NCI-H69 (cell line): ENCODE data around the gene DNAH8.
A peak's percentile ranks its signal among the peaks of the same experiment; 100 is the strongest.
"Not testable (repeated sequence)": the region's sequence is repeated elsewhere in the genome, so short reads cannot be mapped to it uniquely, and the experiment has no call there.

Experiments used
- DNase-seq: peaks from one replicate; lab custom pipeline; 2025; lab: John Stamatoyannopoulos, UW

The DNAH8 gene

DNA sequence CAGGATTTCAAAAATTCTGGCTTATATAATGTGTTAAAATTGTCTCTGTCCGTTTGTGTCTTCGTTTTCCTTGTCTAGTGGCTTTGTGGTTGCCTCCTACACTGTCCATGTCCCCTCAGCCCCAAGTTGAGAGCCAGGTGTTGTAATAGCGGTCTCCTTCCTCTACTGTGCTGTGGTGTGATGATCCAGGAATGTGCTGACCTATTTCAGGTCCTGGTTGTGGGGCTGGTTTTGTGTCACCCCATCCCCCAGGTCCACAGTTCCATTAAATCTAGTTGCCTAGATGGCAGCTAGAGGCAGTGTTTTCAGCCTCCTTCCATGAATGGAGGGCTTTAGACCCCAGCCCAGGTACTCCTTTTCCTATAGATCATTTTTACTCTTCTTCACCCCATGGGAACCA lies 128.7 kb downstream of the DNAH8 start:
- DNase-seq = no peak

DNA sequence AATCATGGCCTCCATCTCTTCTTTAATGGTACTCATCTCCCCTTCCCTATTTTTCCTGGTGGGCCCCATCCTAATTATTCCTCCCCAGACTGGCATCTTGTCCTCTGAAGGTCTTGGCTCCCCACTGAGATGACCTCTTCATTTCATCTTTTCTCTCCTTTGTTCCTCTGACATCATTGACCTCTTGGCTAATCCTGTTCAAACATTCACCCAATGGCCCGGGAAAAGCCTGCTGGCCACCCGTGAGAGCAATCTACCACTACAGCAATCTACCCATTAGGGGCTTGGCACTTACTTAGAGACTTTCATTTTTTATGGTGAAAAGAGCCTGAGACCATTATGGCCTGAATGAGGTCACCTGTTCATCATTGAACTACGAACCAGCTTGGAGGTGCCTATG lies 130.8 kb downstream of the DNAH8 start:
- no peak for DNase-seq

DNA sequence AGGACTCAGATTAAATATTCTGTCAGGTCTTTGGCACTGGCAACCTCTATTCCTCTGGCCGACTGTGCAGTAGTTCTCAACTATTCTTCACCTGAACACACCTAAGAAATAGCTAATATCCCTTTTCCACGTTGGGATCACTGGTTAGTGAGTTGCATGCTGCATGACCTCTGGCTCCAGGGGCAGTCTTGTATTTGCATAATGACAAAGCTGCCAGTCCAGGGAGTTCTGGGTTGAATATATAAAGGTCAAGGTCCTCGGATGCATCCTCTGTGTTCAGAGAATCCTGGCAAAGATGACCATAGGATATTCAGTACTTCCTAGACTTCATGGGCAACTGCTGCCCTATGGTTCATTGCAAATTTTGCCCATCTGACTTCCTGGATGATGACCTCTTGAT lies 131.2 kb downstream of the DNAH8 start:
- no peak for DNase-seq

DNA sequence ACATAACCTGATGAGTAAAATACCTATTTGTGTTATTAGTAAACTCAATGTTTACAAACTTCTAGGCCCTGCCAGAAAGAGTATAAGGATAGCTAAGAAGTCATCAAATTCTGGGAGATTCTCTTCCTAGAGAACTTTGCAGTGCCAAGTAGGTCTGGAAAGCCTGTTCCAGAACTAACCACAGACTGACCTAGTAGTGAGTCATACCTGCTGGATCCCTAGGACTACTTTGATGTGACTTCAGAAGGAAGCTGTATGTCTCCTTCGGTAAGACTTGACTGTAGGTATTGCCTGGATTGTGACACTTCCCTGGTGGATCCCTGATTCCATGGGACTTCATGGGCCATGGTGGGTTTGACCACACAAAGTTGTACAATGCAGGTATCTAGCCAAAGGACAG lies 131.7 kb downstream of the DNAH8 start:
- DNase-seq = no peak

DNA sequence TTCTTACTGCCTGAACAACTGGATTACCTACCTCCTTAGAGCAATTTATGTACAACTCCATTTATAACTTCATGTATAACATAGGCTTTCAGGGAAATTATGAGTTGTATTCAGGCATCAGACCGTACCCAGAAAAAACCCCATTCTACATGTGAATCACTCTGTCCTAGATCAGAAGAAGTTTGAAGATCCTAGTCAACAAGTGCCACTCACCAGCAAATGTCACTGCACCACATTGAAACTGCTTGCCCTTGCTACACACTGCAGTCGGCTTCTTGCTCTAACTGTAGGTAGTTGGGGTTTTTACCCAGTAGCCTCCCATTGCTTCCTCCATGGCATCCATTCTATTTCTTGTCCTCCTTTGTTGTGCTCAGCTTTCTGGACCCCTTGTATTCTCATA lies 132.4 kb downstream of the DNAH8 start:
- no peak for DNase-seq

DNA sequence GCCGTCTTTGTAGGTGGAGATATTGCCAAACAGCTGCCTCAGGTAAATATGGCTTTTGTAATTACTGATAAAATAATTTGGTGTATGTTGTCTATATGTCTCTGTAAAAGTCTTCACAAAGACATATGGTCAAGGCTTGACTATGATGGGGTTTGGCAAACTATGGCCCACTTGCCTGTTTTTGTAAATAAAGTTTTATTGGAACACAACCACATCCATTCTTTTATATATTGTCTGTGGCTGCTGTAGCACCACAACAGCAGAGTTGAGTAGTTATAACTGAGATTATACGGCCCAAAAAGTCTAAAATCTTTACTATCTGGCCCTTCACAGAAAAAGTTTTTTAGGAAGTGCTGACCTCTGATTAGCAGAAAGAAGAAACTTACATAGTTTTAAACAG lies 133.6 kb downstream of the DNAH8 start:
- DNase-seq = no peak

DNA sequence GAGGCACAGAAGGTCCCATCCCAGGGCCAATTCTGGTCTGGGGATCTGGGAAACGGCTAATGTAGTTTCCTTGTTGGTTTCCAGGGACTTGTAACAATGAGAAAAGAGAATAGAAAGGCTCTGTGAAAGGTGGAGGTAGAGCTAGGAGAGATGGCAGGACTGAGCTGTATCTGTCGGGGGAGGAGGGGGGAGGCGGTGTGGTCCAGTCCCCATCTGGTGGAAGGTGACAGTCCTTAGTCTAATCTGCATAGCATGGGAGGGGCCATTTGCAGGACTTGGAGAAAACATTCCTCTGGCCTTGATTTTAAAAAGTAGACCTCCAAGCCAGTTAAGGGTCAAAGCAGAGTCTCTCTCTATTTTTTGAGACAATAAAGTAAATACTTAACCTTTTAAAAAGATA lies 137.1 kb downstream of the DNAH8 start:
- no peak for DNase-seq

DNA sequence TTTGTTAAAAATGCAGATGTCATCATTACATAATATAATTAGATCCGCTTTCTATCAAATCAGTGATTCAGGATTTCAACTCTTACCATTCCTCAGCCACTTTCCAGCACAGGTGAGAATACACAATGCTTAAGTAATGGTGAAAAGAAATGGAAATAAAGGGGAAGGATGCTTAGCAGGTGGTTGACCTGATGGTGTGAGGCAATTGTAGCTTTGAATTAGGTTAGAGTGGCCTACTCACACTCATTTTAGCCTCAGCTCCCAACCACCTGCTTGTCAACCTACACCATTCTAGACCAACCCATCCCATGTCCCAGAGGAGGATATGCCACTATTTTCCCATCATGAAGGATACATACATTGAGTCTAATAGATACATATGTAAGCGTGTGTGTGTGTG lies 138.1 kb downstream of the DNAH8 start:
- no peak for DNase-seq

DNA sequence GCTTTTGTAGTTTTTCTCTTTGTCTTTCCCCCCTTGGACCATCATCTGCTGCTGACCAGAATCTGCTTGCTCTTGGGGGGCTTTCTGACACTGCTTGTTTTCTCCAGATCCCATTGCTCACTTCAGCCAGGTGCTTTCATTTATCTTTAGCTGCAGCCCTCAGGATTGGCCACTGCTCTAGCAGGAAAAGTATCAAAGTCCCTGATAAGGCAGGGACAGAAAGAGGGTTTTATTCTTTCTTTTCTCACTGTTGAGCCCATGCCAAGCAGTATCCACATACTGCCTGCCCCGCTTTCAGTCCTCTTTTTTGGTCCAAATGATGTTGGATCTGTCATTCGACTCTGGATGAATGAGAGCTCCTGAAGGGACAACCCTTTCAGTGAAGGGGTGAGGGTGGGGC lies 141.4 kb downstream of the DNAH8 start:
- no peak for DNase-seq

DNA sequence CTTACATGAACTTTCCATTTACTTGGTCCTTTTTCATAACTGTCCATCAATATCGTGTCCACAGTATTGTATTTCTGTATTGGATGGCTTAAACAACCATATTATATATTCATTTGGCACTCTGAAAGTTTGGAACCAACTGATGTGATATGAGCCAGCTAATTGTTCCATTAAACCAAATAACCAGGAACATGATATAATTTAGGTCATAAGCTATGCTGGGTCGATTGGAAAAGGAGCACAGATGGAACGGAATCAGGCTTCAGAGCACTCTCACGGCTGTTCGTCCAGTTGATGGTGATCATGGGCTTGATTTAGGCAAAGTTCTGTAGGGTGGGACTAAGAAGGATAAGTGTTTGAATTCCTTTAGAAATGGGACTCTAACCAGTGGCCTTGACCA lies 142.7 kb downstream of the DNAH8 start:
- DNase-seq = no peak

DNA sequence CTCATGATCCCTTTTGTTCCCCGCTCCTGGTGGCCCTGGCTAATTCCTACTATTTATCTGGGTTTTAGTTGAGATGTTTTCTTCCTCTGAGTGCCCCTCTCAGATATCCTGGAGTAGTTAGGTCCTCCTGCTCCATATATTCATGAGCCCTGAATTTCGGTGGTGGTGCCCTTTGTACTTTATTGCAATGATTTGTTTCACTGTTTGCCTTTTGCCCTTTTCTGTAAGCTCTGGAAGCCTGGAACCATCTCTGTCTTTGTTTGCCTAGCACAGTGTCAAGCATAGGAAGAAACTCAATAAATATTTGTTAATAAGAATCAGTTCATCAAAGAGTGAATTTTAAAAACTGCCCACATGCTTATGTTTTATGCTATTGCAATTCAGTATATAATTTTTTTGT lies 144.9 kb downstream of the DNAH8 start:
- no peak for DNase-seq

DNA sequence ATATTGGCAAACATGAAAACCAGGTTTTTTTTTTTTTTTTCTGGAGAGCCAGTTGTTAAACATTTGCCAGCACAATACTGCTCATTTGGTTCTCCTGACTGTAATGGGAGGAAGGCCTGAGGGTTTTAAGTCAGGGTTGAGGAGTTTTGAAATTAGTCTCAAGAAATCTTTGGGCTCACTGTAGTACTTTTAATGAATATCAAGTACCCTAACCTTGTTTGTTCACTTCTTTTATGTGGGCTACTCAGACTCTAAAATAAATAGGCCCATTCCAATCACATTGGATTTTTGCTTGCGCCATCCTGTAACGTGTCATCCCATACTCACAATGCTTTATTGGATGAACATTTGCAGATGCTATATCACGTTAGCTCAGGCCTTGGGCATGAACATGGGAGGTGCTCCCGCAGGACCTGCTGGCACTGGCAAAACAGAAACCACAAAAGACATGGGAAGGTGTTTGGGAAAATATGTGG lies 146.9 kb downstream of the DNAH8 start:
- no peak for DNase-seq

DNA sequence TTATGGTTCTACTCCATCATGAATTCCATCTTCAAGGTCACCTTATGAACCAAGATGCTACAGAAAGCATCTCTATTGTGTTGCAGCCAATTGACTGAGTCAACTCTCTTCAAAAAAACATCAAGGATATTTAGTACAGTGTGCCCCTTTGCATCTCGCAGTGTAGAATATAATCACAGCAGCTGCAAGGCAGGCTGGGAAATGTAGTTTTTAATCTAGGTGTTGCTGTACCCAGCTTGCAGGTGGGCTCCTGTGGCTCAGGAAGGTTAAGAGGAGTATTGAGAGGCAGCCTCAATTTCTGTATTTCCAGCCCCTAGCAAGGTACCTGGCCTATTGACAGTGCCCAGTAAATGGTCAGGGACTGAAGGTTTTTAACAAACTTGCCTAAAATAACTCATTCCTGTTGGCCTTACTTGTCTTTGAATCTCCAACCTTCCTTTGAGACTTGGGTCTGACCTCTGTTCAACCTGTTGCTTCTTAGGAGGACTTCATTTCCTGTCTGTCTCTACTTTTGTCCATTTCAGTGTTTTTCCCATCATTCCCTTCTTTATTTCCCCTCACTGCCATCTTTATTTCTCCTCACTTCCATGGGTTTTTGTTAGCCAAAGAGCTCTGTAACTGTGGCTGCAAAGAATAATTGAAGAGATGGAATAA lies 150.5 kb downstream of the DNAH8 start:
- DNase-seq = no peak

DNA sequence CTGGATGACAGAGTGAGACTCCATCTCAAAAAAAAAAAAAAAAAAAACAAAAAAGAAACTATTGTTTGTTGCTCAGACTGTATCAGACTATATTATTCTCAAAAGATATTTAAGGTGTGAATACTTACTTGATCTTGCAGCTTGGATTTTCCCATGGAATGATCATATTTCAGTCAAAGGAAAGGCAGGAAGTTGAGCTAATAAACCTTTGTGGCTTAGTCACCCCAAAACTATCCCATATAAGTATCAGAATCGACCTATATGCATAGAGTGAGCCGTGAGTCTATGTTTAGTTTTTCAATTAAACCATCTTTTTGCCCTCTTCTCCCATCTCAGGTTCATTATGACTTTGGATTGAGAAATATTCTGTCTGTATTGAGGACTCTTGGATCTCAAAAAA lies 152.6 kb downstream of the DNAH8 start:
- no peak for DNase-seq

DNA sequence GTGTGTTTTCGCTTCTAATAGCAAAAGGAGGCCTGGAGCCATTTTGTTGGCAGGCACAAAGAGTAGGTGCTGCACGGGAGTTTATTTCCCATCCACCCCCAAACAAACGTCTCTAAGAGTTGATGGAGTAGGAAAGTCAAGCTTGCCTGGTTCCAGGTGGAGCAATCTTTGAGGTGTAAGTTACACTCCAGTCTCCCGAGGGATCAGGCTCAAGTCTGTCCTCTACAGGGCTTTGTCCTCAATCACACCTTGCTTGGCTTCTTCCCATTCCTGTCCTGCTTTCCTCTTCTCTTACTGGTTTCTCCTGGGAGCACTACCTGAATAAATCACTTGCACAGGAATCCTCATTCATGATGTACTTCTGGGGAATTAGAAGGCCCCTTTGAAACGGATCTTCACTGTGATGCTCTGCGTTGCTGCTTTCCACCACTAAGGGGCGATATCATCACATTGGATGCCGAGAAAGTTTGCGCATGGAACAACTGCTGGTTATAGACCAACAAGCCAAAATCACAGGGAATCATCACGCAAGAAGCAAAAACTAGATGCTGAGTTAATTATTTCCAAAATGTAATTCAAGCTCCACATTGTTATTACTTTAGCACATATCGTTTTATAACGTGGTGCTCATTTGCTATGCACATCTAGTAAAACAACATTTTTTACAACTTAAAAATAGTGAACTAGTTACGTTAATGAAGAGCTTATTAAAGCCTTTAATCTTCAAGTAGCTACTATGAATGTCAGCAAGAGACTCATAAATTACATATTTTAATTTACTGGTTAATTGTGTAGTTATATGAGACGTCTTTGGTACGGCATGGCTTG lies 156.8 kb downstream of the DNAH8 start:
- peak; percentile 51 for DNase-seq

DNA sequence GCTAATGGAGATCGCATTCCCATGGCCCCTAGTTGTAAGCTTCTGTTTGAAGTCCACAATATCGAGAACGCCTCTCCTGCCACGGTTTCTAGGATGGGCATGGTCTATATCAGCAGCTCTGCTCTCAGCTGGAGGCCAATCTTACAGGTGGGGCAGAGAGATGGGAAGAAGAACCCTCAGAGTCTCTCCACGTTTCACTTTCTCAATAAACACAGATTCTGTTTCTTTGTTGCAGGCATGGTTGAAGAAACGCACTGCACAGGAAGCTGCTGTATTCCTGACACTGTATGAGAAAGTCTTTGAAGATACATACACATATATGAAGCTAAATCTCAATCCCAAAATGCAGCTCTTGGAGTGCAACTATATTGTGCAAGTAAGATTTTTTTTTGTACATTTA lies 157.9 kb downstream of the DNAH8 start:
- DNase-seq = no peak

DNA sequence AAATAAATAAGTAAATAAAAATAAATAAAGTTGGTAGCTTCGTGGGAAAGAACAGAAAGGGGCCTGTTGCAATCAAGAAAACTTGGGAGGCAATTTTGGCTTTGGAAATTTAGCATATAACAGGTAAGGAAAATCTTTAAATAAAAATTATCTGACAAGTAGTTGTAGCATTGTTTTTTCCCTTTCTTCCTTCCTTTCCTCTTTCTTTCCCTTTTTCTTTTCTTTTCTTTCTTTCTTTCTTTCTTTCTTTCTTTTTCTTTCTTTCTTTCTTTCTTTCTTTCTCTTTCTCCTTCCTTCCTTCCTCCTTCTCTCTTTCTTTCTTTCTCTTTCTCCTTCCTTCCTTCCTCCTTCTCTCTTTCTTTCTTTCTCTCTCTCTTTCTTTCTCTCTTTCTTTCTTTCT lies 158.7 kb downstream of the DNAH8 start:
- DNase-seq = not testable (repeated sequence)

DNA sequence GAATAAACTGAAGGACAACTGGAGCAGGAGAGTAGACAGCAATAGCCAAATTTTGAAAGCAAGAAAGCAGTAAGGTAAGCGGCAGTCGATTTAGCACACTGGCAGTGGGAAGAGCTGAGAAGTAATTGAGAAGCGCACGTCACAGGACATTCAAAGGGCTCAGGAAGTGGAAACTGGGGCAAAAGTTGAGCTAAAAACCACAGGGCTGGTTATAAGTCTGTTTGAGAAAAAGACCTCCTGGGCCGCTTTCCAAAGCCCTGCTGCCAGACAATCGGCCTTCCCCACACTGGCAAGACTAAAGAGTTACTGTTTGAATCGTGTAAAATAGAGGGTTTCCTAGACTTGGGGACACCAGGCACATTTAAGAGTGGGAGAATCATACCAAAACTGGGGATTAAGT lies 161.4 kb downstream of the DNAH8 start:
- no peak for DNase-seq

DNA sequence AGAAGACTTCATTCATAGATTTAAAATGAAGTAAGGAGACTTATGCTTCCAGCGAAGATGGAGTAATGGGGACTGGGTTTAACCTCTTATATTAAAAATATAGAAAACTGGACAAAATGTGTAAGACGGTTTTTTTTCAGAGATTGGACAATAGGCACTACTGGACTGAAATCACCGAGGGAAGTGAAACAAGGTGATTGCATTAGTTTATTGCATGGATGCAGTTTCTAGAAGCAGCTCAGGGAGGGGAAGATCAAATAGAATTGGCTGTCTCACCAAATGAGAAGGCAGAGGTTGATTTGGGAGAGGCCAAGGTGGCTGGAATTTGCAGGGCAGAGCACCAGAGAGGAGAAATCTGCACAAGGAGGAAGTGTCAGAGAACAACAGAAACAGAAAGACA lies 162.6 kb downstream of the DNAH8 start:
- DNase-seq = no peak

DNA sequence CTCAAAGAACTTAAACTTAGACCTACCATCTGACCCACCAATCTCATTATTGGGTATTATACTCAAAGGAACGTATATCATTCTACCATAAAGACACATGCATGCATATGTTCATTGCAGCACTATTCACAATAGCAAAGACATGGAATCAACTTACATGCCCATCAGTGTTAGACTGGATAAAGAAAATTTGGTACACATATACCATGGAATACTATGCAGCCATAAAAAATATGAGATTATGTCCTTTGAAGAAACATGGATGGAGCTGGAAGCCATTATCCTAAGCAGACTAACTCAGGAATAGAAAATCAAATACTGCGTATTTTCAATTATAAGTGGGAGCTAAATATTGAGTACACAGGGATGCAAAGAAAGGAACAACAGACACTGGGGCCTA lies 167.0 kb downstream of the DNAH8 start:
- no peak for DNase-seq

DNA sequence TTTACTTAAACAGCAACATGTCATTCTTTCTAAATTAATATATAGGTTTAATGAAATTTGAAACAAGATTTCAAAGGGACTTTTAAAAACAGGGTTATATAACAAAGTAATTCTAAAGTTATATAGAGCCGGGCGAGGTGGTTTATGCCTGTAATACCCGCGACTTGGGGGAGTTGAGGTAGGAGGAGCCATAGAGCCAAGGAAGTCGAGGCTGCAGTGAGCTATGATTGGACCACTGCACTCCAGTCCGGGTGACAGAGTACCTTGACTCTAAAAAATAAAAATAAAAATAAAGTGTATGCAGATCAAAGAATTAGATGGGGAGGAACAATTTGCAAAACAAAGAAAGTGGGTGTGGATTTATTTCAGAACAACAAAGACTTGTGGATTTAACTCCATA lies 182.4 kb downstream of the DNAH8 start:
- no peak for DNase-seq

DNA sequence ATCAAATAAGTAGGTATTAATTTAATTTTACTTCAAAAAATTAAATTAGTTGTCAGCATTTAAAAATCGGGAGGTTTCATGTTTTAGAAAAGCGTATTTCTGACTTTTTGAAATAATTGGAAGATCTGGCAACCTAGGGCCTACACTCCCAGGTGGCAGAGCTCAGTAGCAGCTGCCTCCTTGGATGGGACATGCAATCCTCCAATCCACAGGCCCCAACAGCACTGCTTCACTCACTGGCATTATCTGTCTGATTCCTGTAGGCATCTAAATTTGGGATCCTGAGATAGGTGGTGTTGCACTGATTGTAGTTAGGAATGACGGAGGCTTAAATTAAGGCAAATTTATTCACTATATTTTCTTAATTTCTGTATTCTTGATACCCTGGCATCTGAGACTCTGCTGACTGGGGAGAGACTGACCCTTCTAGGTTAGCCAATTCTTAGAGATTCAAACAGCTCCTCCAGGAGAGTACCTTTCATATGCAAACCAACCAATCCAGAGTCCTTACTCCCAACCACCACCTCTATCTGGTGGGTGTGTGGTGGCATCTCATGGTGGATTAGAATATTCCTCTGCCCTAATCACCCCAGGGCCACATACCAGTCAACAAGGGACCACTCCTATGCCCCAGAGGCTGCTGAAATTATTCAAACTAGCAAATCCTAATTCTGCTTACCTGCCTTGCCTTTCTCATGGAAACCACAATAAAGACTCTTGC lies 186.9 kb downstream of the DNAH8 start:
- no peak for DNase-seq

DNA sequence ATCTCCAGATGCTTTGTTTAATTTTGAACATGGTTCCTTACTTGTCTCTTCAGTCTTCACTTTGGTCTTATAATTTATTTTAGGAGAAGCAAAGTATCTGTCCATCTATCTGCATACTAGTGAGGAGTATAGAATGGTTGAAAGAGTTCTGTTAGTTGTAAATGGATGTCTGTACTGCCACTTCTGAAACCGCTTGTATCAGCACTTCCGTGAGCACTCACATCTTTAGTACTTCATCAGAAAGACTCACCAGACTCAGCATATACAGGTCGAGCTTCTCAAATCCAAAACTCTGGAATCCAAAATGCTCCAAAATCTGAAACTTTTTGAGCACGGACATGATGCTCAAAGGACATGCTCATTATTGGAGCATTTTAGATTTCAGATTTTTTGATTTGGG lies 191.5 kb downstream of the DNAH8 start:
- no peak for DNase-seq
